HS-27A (cell line): ENCODE results near the gene MRPS17.
"Not testable (repeated sequence)": the region's sequence is repeated elsewhere in the genome, so short reads cannot be mapped to it uniquely, and the experiment has no call there.

ENCODE experiments used
- DNase-seq: peaks from one replicate; pipeline ENCODE4 v3.0.0-alpha.2; 2012; ENCODE audit warnings: low read depth, missing footprints

The MRPS17 gene

DNA sequence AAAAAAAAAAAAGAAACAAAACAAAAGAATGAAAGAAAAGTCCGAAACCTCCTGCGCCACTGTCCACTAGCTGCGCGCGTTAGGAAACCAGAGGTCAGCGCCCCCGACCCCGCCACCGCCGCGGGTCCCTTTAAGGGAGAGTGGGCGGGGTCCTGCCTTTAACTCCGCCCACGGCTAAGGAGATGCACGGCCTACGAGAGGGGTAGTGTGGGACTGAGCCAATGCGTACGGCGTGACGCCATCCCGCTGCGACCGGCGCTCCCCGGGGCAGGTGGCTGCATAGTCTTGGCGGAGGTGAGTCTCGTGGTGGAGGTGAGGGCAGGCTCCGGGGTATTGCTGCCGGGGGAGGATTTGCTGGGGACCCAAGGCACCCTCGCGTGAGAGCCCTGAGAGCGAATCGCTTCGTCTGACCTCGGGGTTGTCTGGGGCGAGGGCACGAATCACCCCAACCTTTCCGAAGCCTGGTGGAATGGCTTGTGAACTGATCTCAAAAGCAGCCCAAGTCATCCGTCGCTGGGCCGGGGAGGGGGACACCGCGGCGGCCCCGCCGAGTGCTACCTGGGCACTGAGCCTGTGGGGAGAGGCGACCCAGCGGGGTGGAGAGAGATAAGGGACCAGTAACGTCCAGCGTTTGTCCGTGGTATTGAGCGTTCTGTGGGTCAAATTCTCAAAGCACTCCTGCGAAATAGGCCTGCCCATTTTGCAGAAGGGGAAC is at the start of gene MRPS17:
Gene MRPS17 (plus strand): TSS at position 241 of the 715 bp plus-strand sequence. CDS start 1,319 bp downstream, outside the sequence.
- peak; percentile 66 for DNase-seq

DNA sequence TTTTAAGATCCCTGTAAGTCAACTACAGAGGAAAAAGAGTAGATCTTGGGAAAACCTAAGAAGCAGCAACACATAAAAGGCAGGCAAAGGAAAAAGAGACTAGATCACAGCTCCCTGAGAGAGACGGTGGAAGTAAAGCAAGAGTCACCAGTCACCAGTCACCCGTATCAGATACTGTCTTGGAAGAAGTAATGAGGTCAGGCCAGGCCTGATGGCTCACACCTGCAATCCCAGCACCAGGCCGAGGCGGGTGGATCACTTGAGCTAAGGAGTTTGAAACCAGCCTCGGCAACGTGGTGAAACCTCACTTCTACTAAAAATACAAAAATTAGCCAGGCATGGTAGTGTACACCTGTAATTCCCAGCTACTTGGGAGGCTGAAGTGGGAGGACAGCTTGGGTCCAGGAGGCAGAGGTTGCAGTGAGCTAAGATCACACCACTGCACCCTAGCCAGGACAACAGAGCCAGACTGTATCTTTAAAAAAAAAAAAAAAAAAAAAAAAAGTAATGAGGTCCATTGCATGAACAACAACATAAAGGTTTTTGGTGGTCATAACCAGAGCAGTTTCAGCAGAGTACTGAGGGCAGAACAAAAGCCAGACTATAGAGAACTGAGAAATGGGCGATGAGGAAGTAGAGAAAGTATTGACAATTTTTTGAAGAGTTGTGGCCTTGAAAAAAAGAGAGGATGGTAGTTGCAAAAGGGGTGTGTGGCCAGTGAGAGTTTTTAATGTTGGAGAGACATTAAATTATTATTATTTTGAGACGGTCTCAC is 47.5 kb upstream of the MRPS17 start:
- DNase-seq, result no peak

DNA sequence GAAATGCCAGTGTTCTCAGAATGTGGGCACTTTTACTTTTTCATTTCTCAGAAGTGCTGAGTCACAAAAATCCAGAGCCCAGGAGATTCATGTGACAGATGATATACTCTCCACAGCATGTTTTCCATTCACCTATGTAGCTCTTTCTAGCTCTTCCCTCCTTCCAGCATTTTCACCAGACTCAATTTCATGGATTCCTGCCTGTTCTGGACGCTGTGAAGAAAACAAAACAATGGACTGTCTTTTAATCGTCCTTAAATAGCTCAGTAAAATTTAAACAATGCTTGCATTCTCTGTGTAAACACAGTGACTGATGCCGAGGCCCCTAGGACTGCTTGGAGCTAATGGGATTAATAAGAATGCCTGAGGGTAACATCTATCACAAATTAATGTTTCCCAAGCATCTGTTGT is 38.9 kb upstream of the MRPS17 start:
- no peak for DNase-seq

DNA sequence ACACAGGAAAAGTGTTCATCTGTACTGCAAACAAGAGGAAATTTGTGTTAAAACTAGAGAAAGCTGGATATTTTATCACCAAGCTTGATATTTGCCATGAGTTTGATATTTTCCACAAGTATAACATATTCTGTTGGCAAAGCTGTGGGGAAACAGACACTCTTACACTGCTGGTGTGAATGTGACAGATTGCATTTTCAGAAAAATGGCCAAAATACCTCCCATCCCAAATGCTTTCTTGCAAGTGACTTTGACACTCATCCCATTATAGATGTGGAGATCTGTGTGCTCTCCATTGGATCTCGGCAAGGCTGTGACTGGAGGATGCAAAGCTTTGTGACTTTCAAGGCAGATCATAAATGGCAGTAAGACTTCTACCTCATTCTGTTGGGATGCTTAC is 33.9 kb upstream of the MRPS17 start:
- DNase-seq, result no peak

DNA sequence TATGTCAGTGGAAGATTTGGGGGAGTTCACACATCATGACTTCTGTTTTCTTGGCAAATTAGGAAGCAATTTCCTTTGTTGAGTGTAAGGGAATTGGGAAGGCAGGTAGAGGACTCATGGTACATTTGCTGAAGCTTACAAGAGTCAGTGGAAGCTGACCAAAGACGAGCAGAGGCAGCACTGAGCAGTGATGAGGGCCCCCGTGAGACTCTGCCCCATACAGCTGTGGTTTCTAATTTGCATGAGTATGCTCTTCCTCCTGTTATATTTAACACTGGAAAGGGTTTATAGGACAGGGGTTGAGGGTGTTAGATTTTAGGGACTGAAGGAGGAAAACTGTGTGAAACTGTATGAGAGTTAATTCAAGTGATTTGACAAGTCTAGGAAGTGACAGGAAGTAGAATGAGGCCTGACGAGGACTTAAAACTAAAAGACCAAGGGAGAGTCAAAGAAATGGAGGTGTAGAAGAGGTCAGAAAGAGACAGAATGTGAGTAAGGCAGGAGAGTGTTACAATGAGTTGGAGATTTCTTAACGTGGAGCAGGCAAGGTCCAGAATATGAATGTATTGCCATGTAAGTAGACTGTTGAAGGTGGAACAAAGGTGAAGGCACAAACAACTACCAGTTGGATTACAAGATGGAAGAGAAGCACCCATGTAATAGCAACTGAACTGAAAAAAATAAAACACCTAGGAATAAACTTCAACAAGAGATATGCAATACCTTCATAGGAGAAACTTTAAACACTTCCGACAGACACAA is 23.5 kb upstream of the MRPS17 start:
- DNase-seq, result no peak

DNA sequence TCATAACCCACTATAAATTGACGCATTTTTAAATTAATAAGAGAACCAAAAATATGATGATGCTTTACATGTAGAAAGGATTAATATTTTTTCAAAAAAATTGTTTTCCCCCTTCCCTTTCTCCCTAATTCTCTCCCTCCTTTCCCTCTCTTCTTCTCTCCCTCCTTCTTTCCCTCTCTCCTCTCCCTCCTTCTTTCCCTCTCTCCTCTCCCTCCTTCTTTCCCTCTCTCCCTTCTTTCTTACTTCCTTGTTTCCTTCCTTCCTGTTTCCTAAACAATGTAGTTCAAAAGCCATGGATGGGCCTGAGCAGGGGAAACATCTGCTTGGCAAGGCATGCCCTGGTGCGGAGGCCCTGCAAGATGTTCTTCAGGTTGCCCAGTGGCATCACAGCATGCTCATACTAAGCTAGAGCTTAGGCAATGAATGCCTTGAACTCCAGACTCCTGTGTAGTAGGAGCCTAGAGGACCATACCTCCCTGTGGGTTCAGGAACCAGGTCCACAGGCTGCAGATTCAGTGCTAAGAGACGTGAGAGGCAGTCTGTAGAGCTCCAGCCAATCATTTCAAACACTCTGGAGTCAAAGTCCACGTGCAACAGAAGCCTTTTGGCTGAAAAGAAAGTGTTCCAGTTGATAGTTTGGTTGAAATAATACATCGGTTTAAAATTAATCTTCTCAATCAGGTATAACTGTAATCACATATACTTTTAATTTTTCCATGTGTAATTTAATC is 20.1 kb upstream of the MRPS17 start:
- DNase-seq, result no peak

DNA sequence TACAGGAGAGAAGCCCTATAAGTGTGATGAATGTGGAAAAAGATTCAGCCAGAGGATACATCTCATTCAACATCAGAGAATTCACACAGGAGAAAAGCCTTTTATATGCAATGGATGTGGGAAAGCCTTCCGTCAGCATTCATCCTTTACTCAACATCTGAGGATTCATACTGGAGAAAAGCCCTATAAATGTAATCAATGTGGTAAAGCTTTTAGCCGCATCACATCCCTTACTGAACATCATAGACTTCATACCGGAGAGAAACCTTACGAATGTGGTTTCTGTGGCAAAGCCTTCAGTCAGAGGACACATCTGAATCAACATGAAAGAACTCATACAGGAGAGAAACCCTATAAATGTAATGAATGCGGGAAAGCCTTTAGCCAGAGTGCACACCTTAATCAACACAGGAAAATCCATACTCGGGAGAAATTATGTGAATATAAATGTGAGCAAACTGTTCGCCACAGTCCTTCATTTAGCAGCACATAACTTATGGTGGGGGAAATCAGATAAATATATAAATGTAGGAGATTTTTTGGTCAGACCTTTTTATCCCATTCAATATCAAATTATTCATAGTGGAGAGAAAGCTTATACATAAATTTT is 12.1 kb upstream of the MRPS17 start:
- no peak for DNase-seq

DNA sequence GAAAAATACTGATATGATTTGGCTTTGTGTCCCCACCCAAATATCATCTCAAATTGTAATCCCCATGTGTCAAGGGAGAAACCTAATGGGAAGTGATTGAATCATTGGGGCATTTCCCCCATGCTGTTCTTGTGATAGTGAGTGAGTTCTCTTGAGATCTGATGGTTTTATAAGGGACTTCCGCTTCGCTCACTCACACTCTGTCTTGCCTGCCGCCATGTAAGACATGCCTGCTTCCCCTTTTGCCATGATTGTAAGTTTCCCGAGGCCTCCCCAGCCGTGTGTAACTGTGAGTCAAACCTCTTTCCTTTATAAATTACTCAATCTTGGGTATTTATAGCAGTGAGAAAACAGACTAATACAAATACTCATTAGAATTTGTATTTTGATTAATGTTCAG is 5.1 kb upstream of the MRPS17 start:
- no peak for DNase-seq

DNA sequence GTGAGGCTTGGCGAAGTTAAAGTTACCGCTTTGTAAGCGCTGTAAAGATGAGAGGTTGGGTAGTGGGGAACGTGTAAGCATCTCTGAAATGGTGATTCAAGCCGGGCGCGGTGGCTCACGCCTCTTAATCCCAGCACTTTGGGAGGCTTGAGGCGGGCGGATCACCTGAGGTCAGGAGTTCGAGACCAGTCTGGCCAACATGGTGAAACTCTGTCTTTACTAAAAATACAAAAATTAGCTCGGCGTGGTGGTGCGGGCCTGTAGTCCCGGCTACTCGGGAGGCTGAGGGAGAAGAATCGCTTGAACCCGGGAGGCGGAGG is 635 bp downstream of the MRPS17 start:
- not testable (repeated sequence) for DNase-seq

DNA sequence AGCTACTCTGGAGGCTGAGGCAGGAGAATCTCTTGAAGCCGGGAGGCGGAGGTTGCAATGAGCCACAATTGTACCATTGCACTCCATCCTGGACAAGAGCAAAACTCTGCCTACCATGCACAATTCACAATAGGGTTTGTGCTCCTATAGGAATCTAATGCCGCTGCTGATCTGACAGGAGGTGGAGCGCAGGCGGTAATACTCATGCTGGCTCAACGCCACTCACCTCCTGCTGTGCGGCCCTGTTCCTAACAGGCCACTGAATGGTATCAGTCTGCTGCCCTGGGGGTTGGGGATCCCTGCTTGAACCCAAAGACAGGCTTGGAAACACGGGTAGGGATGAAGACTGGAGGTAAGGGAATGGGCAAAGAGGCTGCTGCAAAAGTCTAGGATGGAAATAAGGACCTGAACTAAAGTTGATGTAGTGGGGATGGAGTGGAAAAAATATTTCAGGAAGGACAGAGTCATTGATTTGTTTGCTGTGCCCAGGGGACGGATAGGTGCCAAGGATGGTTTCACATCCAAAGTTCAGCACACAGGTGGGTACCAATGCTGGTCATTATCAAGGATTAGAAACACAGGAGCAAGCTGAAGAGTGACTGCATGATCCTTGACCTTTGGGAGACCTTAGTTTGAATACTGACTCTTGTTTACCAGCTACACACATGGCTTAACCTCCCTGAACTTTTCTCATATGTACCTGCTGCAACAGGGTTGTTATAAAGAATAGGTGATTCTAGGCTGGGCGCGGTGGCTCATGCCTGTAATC is 2.2 kb downstream of the MRPS17 start:
- DNase-seq, result no peak

DNA sequence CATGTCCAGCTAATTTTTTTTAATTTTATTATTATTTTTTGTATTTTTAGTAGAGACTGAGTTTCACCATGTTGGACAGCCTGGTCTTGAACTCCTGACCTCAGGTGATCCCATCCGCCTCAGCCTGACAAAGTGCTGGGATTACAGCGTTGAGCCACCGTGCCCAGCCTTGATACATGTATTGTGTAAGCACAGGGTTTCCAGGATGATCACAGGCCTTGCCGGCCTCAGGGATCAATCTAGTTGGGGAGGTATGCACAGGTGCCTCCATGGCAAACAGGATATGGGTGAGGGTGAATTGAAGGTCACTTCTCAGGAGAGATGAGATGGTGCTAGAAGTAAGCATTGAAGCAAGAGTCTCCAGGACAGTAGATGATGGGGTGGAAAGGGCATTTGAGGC is 5.5 kb downstream of the MRPS17 start:
- DNase-seq, result no peak

DNA sequence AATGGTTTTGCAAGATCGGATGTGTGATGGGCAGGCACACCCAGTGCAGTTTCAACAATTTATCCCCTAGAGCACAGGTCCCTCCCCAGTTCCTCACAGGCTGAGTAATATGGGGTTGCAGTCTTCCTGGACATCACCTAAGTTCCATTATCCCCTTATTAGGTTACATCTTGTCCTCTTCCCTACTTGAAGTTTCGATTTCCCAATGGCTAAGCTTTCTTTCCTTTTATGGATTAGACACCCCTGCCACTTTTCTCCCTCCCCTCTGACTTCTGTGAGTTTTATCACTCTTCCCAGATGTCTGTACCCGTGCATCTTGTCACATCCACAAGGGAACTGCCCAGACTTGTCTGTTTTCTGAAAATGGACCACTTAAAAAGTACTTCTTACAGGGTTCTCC is 10.3 kb downstream of the MRPS17 start:
- DNase-seq, result no peak

DNA sequence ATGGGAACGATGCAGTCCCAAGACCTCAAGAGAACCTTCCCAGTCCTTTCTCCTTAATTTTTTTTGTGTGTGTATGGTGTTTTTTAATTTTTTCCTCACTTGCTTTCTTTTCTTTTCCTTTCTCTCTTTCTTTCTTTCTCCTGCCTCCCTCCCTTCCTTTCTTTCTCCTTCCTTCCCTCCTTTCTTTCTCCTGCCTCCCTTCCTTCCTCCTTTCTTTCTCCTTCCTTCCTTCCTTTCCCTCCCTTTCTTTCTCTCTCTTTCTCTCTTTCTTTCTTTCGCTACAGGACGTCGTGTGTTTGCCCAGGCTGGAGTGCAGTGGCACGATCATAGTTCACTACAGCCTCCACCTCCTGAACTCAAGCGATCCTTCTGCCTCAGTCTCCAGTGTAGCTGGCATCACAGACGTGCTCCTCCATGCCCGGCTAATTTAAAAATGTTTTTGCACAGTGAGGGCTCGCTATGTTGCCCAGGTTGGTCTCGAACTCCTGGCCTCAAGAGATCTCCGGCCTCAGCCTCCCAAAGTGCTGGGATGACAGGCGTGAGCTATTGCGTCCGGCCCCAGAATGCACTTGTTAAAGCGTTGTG is 12.0 kb downstream of the MRPS17 start:
- no peak for DNase-seq

DNA sequence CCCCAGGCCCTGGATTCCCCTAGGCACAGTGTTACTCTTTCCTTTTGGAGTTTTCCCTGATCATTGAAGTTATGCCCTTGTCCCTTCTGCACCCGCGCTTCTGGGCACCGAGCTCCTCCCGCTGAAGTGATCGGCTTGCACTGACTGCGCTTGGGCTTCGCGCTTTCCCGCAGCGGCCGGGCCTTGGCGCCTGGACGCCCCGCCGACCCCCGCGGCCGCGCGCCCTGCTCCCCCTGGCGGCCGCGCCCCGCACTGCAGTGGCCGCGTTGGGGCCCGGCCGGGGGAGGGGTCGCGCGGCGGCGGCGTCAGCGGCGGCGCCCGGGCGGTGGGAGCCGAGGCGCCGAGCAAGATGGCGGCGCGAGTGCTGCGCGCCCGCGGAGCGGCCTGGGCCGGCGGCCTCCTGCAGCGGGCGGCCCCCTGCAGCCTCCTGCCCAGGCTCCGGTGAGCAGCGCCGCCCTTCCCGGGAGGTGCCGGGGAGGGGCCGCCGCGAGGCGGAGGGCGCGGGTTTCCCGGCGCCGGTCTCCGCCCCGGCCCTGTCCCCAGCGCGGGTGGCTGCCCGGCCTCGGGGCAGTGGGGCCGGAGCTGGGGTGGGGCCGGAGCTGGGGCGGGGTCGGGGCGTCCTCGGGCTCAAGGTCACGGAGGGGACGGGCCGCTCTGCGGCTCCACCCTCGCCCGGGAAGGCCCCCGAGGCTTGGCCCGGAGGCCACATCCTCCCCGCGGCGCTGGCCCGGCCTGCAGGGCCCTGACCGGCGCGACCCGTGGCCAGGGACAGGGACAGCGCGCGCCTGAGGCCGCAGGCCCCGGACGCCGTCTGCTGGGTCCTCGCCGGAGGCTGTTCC is 12.8 kb downstream of the MRPS17 start, which contains the start of gene NIPSNAP2:
Gene NIPSNAP2 (plus strand): TSS at position 325 of the 839 bp plus-strand sequence. CDS start 25 bp downstream, at position 350.
- DNase-seq, result no peak

DNA sequence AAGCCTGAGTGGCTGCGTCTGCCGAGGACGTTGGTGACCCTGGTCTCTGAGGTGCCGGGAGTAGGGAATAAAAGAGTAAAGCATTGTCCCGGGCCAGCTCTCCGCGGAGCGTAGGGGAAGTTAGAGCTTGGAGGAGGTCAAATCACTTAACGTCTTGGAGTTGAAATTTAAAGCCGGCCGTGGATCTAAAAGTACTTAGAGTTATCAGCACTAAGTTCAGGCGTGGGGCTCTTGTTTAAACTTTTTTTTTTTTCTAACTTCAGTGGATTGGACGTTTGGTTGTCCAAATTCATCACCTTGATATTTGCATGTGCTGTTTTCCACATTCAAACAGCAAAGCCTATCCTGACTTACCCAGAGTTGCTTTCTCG is 13.4 kb downstream of the MRPS17 start:
- DNase-seq, result no peak

DNA sequence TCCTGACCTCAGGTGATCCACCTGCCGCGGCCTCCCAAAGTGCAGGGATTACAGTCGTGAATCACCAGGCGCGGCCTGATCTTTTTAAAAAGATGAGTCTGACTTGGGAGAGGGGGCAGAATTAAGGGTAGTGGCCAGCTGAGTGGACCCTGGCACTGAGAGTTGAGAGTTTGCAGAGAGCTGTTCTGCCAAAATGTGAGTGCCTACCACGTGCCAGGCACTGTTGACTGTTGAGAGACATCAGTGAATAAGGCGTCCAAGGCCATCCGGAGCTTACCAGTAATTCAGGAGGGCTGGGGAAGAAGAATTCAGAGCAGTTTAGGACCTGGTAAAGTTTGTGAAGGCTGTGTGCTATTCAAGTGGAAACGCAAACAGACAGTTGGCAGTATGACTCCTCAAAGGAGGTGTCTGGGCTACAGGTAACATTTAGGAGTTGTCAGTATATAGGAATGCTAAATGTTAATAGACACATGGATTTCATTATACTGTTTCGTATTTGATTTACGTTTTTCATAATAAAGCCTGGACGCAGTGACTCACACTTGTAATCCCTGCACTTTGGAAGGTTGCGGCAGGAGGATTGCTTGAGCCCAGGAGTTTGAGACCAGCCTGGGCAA is 14.2 kb downstream of the MRPS17 start:
- DNase-seq, result no peak

DNA sequence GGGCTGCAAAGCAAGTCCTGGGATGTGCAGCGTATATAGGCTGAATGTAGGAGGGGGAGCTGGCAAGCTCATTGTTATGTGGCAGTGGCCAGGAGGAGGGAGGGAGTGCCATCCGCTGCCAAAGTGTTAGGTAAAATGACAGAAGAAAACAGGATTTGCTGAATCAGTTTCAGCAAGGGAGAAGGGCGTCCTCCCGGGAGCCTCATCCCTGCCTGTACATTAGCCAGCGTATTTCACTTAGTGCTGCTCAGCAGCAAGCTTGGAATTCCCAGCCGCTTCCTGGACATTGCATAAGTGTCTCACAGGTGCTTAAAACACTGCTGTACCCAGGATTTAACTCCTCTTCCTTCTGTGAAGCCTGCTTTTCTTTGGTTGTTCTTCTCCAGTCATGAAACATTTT is 15.2 kb downstream of the MRPS17 start:
- no peak for DNase-seq

DNA sequence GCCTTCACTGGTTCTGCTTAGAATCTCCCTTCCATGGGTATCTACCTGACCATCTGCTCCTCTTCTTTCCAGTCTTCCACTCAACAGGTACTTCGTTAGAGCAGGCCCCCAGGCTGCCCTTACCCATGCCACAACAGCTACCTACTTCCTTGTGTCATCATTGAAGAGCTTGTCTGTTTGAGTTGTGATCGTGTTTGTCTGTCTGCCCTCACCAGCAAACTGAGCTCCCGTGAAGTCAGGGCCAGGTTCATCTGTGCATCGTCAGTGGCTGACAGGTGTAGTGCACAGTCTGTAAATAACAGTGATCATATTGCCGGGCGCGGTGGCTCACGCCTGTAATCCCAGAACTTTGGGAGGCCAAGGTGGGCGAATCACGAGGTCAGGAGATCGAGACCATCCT is 17.7 kb downstream of the MRPS17 start:
- DNase-seq, result no peak

DNA sequence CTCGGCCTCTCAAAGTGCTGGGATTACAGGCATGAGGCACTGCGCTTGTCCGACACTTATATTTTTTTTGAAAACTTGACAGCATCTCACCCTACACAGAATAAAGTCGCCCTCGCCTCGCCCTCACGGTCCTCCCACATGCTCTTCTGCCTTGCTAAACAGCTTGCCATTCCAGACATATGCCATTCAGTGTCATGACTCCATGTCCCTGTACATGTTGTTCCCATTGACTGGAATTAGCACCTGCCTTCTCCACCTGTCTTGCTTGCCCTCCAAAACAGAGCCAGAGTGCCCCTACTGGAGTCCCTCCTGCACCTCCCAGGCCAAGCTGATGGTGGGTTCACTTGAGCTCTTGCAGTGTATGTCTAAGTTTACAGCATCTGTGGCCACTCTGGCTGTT is 18.9 kb downstream of the MRPS17 start:
- no peak for DNase-seq
